Activated CD8-positive, alpha-beta memory T cell treated with anti-CD3 and anti-CD28 coated beads for 36 hours (primary cell): ENCODE data around the gene NEURL1. TPM values are rescaled to one million over a fixed set of nuclear protein-coding genes. Genes with fewer than 3 reads are reported as not detected.

Source experiments
- CTCF ChIA-PET: fragments of 350-600 bp; sonication (Branson Sonifier 250); formaldehyde crosslinking; loops from one replicate; lab custom pipeline; 2021; ENCODE audit warnings: antibody characterized with exemption; lab: Charles Lee
- POLR2A ChIA-PET: fragments of 350-600 bp; sonication (Branson Sonifier 250); formaldehyde crosslinking; loops from one replicate; lab custom pipeline; 2021; ENCODE audit warnings: antibody characterized with exemption; lab: Charles Lee
- total RNA-seq, 2 experiments: library from RNA; stranded (reverse); gene quantifications; one replicate each; pipeline ENCODE4 v1.2.3, GENCODE V29; 2021

Gene NEURL1, protein sequence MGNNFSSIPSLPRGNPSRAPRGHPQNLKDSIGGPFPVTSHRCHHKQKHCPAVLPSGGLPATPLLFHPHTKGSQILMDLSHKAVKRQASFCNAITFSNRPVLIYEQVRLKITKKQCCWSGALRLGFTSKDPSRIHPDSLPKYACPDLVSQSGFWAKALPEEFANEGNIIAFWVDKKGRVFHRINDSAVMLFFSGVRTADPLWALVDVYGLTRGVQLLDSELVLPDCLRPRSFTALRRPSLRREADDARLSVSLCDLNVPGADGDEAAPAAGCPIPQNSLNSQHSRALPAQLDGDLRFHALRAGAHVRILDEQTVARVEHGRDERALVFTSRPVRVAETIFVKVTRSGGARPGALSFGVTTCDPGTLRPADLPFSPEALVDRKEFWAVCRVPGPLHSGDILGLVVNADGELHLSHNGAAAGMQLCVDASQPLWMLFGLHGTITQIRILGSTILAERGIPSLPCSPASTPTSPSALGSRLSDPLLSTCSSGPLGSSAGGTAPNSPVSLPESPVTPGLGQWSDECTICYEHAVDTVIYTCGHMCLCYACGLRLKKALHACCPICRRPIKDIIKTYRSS
- total RNA-seq: 1 to 10 TPM; 1.9 to 2.1 TPM

DNA sequence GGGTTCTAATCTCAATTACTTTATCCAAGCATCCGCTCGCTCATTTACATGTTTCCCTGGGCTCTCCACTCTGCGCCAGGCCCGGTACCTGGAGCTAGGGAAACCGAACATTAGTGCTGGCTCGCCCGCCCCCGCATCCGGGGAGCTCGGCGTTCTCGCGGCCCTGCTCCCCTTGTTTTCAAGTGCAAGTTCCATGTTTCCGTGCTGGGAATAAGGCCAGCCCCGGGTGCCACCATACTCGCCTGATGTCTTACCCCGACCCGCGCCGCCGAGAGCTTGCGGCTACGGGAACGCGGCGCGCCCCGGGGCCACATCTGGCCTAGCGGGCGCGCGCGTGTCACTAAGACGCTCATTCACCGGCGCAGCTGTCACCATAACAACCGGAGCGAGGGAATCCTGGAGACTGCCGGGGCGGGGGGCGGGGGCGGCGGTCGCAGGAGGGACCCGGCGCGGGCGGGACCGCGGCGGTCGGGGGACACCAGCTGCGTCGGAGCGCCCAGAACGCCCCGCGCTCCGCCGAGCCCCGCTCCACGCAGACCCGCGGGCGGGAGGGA is at the start of gene NEURL1:
TSS of gene NEURL1 (plus strand) at position 344 of the 554 bp plus-strand sequence. CDS start 683 bp downstream, outside the sequence.
- ChIA-PET POLR2A (interaction anchor here (1.0 kb wide), 1 partner anchor 300 kb away, joined by 3 read pairs; the partner anchor contains the start of gene NT5C2), CTCF (interaction anchor here (1.1 to 2.1 kb wide), 2 partner anchors 9 to 11 kb away, joined by 4 to 6 read pairs; no protein-coding TSS in a partner anchor)

DNA sequence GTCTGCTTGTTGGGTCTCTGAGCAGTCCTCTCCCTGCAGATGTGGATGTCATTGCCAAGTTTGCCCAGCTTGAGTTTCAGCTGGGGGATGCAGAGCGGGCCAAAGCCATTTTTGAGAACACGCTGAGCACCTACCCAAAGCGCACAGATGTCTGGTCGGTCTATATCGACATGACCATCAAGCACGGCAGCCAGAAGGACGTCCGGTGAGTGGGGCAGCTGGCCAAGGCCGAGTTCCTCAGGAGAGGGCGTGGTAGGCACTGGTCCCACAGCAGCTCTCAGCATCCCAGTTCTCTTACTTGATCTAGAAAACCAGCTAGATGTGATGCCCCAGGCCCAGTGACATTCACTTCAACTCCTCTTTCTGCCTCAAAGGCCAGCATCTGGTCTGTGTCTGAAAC is 49.0 kb upstream of the NEURL1 start:
- POLR2A ChIA-PET: no interaction called here
- CTCF ChIA-PET: no interaction called here

DNA sequence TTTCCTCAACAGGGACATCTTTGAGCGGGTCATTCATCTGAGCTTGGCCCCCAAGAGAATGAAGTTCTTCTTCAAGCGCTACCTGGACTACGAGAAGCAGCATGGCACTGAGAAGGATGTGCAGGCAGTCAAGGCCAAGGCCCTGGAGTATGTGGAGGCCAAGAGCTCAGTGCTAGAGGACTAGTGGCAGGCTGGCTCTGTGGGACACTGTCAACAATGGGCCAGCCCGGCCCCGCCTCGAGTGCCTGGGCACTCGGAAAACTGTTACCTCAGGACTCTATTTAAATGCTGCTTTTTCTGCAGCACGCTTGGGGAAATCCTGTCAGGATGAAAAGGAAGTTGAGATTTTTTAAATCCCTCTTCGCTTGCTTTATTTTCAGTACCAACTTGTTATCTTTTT is 48.1 kb upstream of the NEURL1 start:
- ChIA-PET POLR2A (no interaction called here), CTCF (interaction anchor here (2.0 kb wide), 1 partner anchor 40 kb away, joined by 5 read pairs; no protein-coding TSS in a partner anchor)

DNA sequence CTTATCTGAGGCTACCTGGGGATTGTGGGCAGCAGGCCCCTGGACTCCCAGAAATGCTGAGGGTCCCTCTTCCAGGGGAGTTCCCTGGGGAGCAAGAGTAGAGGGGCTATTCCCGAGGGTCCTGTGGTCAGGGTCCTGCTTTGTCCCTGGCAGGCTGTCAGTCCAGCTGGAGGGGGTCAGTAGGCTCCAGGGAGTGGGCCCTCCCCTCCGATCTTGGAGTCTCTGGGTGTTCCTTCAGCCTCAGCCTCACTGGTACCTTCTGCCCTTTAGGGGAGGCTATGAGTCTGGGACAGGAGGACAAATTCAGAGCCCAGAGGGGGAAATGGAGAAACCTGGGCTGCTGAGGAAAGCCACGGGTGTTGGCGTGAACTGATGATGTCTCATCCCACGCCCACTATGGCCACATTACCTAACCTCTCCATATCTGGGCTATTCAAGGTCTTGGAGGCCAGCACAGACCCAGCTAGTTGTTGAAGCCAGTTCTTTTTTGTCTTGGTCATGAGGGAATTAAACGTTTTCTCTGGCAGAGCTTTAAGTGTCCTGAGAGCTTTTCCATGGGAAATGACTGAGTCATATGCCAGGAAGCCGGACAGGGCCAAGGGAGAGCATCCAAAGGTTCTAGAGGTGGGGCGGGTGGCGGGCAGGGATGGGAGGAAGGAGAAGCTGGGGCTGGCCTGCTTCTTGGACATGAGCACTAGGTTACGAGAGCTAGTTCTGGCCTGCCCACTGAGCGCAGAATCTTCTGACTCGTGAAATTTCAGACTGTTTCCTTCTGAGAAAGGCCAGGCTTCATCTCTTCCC is 47.5 kb upstream of the NEURL1 start:
- ChIA-PET POLR2A (no interaction called here), CTCF (interaction anchor here (0.6 to 2.0 kb wide), 3 partner anchors 31 to 118 kb away, joined by 3 to 5 read pairs (median 5); no protein-coding TSS in a partner anchor)

DNA sequence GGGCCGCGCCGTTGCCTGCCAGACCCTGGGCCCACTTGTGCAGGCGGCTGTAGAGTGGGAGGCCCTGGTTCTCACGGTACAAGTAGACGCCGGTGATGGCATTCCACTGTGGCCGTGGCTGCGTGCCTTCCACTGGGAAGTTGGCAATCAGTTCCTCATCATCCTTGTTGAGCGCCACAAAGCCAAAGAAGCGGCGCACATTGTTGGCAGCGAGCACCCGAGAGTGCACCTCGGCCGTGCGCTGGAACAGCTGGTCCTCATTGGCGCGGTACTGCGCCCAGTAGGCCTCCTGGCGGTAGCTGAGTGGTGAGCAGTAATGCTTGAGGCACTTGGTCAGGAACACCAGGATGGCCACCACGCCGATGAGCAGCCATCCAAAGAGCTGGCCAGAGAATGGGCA is 46.3 kb upstream of the NEURL1 start:
- POLR2A ChIA-PET: no interaction called here
- CTCF ChIA-PET: interaction anchor here (1.3 kb wide), 1 partner anchor 30 kb away, joined by 3 read pairs; no protein-coding TSS in a partner anchor

DNA sequence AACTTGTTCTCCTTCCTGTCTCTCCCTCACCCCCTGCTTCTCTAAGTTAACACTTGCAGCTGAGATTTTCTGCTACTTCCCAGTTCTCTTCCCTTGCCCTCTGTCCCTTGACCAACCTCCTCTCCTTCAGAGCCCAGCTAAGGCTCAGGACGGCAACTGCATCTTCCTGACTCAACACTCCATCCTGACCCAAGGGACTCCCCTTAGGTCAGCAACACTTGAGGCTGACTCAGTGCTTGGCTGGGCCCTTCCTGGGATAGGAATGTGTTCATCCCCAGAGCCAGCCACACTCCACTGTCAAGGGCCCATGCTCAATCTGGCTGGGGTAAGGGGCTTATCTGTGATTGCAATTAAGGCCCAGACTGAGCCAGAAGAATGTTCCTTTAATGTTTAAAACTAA is 44.8 kb upstream of the NEURL1 start:
- CTCF ChIA-PET: interaction anchor here (1.3 to 2.9 kb wide), 3 partner anchors 9 to 37 kb away, joined by 3 to 13 read pairs (median 9); no protein-coding TSS in a partner anchor
- POLR2A ChIA-PET: no interaction called here

DNA sequence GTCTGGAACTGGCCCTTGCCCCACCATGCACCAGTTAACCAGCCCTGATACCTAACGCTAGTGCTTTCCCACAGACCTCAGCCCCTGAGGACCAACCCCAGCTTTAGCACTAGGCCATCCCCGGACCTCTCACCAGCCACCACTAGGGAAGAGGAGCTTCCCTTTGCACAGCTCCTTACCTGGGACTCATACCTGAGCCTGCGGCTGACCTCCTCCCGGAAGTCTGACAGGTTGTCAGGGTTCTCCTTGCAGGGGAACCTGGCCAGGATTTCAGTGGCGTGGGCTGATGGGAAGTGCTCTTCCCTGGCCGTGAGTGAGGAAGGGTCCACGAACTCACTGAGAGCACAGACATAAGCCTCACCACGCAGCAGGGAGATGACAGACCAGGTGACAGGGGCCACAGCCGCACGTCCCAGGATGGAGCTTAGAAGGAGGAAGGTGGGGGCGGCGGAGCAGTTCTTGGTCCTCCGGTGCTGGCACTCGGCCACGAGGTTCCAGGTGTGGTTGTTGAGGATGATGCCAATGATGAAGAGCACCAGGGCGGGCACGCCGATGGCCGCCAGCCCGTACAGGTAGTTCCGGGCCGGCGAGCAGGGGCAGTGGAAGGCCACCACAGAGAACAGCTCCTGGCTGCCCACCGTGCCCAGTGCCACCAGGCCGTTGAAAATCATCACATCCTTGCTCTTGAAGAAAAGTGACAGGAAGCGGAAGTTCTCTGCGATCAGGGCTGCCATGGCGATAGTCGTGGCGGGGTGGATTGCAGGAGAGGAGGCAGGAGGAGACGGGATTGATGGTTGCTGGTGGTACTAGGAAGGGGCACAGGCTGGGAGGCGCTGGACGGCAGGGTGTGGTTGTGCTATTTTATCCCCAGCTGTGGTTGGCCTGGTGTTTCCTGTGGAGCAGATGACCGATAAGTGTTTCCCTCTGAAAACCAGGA is 44.0 kb upstream of the NEURL1 start:
- CTCF ChIA-PET: interaction anchor here (1.2 to 2.9 kb wide), 7 partner anchors 10 to 42 kb away, joined by 3 to 13 read pairs (median 3); no protein-coding TSS in a partner anchor
- POLR2A ChIA-PET: no interaction called here

DNA sequence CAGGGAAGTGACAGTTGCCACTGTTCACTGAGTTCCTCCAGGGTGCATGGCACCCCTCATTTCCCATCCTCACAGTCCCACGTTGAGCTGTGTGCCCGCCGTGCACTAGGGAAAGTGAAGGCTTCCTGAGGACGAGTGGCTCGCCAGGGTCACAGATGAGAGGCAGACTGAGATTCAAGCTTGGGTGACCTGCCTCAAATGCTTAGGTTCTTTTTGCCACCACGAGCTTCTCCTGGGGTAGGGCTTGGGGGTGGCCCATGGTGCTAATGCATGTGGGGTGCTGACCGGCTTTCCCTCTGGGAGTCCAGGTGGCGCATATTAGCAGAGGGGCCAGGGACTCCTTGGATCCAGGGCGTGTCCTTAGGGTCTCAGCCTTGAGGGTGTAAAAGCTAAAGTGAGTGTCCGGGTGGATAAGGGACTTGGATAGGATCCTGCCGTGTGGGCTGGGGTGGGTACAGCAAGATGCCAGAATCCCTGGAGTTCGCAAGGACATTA is 43.3 kb upstream of the NEURL1 start:
- POLR2A ChIA-PET: no interaction called here
- CTCF ChIA-PET: interaction anchor here (0.8 to 2.9 kb wide), 7 partner anchors 26 to 41 kb away, joined by 3 to 13 read pairs (median 3); no protein-coding TSS in a partner anchor

DNA sequence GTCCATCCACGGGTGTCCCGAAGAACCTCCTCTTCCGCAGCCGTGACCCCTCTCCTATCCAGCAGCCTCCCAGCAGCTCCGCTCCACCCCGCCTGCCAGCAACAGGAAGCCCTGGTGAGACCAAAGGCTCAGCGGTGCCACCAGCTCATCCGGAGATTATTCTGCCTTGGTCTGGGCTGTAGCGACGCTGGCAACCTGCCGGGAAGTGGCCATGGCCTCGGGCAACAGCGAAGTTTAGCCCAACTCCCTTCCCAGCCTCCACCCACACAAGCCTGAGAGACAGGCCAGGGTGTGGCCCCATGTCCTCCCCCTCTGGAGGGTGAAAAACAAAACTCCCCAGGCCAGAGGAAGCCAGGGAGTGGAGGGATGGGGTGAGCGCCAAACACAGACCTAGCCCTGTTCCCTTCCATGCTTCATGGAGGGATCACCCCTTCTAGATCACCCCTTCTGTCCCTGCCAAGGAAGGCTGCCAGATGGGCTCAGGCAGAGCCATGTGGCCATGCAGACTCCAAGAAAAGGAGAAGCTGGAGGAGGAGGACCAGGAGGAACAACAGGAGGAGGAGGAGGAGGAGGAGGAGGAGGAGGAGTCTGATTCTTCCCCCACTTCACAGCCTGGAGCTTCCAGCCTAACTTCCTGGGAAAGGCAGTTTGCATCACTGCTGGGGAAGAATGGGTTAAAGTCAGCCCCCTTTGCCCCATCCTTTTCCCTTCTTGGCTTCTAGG is 42.3 kb upstream of the NEURL1 start:
- CTCF ChIA-PET: interaction anchor here (0.8 to 2.9 kb wide), 7 partner anchors 12 to 102 kb away, joined by 3 to 13 read pairs (median 5); no protein-coding TSS in a partner anchor

DNA sequence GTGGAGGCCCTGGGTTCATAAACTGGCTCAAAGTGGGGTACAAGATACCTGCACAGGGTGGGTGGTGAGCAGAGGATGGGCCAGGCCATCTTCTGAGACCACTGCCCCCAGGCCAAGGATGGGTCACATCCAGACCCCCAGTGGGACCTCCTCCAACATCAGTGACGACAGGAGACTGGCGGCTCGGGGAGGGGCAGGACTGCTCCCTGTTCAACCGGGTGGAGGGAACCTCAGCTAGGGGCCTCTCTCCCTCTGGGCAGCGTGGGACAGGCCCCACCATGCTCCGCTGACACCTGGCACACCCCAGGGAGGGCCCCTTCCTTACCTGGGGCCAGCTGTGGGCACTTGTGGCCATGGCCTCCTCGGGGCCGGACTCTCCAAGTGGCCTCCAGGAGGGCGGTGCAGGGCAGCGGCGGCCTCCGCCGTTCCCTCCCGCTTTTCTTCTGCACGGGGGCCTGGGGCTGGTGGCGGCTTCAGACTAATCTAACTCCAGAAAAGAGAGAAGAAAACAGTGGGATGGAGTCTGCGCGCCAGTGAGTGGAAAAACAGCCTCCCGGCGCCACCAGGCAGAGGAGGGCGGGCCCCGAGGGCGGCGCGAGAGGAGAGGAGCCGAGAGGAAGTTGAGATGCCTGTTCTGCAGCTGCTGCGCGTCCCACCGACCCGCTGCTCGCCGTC is 41.5 kb upstream of the NEURL1 start, which contains the start of gene CALHM2:
TSS of gene CALHM2 (minus strand) at position 540 of the 675 bp plus-strand sequence. CDS start 2,429 bp downstream, outside the sequence.
- ChIA-PET POLR2A (interaction anchor here (0.7 kb wide), 1 partner anchor 55 kb away, joined by 4 read pairs; the partner anchor contains the start of genes ATP5MK and PDCD11), CTCF (interaction anchor here (1.5 to 2.1 kb wide), 5 partner anchors 11 to 37 kb away, joined by 4 to 8 read pairs (median 5); no protein-coding TSS in a partner anchor)

More for the DNA sequence above, 42.3 kb upstream of the NEURL1 start:
- POLR2A ChIA-PET: interaction anchor here (0.7 kb wide), 1 partner anchor 55 kb away, joined by 4 read pairs; the partner anchor contains the start of genes ATP5MK and PDCD11

DNA sequence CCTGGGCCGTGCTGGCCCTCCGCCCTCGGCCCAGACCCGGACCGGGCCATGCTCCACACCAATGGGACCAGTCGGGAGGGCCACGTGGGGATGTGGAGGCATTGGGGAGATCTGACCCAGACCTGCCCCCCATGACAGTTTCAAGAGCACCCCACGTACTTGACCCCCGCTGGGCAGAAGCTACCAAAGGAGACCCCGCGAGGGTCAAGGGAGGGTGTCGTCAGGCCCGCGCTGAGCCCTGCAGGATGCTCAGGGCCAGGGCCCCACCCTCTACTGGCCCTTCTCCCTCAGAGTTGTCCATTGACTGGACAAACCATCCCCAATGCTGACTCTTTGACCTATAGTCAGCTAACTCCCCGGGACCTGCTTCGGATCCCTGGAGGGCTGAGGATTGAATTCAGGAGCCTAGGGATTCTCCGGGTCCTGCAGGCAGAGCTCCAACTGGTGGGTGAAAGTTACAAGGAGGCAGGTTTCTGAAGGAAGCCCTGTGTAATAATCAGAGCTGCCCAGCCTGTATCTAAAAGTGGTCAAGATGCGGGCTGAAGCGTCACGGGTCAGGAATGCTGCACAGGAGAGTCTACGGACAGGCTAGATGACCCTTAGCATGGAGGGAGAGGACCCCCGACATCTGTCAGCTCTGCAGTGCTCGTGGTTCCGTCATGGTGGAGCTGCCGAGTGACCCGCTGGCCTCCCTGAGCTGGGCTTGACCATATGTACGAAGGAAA is 40.8 kb upstream of the NEURL1 start:
- ChIA-PET CTCF (interaction anchor here (1.5 to 2.1 kb wide), 5 partner anchors 10 to 36 kb away, joined by 4 to 8 read pairs (median 5); no protein-coding TSS in a partner anchor), POLR2A (no interaction called here)

DNA sequence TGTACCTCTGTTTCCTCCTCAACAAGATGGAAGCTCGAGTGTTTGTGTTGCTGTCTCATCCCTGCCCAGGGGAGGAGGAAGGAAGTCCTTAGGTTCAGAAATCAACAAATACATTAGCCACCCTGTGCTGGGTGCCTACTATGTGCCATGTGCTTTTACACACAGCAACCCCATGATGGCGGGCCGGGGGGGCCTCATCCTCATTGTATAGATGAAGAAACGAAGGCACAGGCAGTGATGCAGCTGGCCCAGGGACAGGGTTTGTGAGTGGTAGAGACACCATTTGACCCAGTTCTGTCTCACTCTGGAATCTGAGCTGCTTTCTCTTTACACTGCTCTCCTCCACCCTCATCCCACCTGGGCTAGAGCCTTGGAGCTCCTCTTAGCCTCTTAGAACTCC is 39.5 kb upstream of the NEURL1 start:
- CTCF ChIA-PET: interaction anchor here (0.7 to 0.8 kb wide), 2 partner anchors 12 to 36 kb away, joined by 3 to 5 read pairs; no protein-coding TSS in a partner anchor
- POLR2A ChIA-PET: no interaction called here

DNA sequence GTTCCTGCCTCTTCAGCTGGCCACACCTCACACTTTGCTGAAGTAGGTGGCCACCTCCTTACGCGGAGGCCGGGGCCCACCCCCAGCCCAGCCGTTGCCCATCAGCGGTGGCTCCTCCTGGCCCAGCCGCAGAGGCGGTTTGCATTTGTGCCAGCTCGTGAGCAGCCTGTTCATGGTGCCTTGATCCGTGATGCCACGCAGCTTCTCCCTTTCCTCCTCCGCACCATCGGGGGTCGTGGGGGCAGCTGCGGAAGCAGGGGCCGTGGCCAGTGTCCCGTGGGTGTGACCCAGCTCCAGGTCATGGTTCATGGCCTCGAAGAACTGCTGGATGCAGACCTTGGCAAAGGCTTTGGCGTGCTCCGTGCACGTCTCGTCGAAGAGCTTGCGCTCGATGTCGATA is 38.3 kb upstream of the NEURL1 start:
- ChIA-PET POLR2A (no interaction called here), CTCF (interaction anchor here (1.1 kb wide), 1 partner anchor 31 kb away, joined by 3 read pairs; no protein-coding TSS in a partner anchor)

DNA sequence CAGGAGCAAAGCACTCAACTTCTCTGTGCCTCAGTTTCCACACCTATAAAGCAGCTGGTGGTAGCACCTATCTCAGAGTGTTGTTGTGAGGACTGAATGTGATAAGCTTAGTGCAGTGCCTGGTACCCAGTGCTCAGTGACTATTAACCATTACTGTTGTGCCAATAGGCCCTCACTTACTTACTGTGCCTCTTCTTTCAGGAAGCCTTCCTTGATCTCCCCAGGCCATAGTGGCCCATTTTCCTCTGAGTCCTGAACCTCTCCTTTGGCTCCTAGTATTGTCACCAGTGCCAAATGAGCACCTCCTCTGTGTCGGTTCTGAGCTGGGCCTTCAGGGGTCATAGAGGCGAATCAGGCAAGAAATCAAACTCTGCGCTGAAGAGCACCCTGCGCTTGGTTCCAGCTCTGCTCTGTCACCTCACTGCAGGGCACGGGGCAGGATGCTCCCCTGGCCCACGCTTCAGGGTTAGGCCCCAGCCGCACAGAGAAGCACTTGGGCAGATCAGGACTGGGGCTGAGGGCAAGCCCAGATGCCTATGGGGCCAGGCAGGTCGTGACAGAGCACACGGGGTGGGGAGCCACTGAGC is 37.3 kb upstream of the NEURL1 start:
- ChIA-PET CTCF (interaction anchor here (0.6 kb wide), 1 partner anchor 27 kb away, joined by 7 read pairs; no protein-coding TSS in a partner anchor), POLR2A (no interaction called here)
